ENCODE data around the gene EFHC2.

GRCh38 chrX:44234541-44234940 is 108.9 kb downstream of the EFHC2 start:
- TF ChIP-seq, protein P1, sequence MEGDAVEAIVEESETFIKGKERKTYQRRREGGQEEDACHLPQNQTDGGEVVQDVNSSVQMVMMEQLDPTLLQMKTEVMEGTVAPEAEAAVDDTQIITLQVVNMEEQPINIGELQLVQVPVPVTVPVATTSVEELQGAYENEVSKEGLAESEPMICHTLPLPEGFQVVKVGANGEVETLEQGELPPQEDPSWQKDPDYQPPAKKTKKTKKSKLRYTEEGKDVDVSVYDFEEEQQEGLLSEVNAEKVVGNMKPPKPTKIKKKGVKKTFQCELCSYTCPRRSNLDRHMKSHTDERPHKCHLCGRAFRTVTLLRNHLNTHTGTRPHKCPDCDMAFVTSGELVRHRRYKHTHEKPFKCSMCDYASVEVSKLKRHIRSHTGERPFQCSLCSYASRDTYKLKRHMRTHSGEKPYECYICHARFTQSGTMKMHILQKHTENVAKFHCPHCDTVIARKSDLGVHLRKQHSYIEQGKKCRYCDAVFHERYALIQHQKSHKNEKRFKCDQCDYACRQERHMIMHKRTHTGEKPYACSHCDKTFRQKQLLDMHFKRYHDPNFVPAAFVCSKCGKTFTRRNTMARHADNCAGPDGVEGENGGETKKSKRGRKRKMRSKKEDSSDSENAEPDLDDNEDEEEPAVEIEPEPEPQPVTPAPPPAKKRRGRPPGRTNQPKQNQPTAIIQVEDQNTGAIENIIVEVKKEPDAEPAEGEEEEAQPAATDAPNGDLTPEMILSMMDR (IDR thresholded peaks at IDR 0.05; ENCODE audit: insufficient read depth, low read depth, low read length), result no peak
- no peak for TF ChIP-seq EZH2 (IDR thresholded peaks at IDR 0.05; ENCODE audit: insufficient read depth, low read length)

Measured in astrocyte (in vitro differentiated cells and primary cell).